ENCODE results near the gene DUOXA2.
"Not testable (repeated sequence)": the region's sequence is repeated elsewhere in the genome, so short reads cannot be mapped to it uniquely, and the experiment has no call there.

Gene DUOXA2

GRCh38 chr15:45097466-45097865 is 16.7 kb upstream of the DUOXA2 start:
- no peak for DNase-seq

- no peak for DNase-seq
Measured at GRCh38 chr15:45099549-45100165, 14.5 kb upstream of the DUOXA2 start.

- DNase-seq: no peak
Measured at GRCh38 chr15:45100884-45101625, 13.1 kb upstream of the DUOXA2 start.

GRCh38 chr15:45101749-45102148 is 12.4 kb upstream of the DUOXA2 start:
- no peak for DNase-seq

- DNase-seq: no peak
Measured at GRCh38 chr15:45102226-45102625, 11.9 kb upstream of the DUOXA2 start.

- DNase-seq: not testable (repeated sequence)
Measured at GRCh38 chr15:45104170-45104569, 10.0 kb upstream of the DUOXA2 start.

GRCh38 chr15:45105586-45105985 is 8.5 kb upstream of the DUOXA2 start:
- no peak for DNase-seq

GRCh38 chr15:45106002-45106790 is 7.9 kb upstream of the DUOXA2 start:
- no peak for DNase-seq

GRCh38 chr15:45107941-45108630 is 6.0 kb upstream of the DUOXA2 start:
- DNase-seq: no peak

GRCh38 chr15:45110256-45110820 is 3.8 kb upstream of the DUOXA2 start:
- DNase-seq: no peak

- DNase-seq: no peak
Measured at GRCh38 chr15:45111390-45112142, 2.6 kb upstream of the DUOXA2 start.

- no peak for DNase-seq
Measured at GRCh38 chr15:45112143-45112590, 2.0 kb upstream of the DUOXA2 start.

- DNase-seq: no peak
Measured at GRCh38 chr15:45112591-45113379, 1.3 kb upstream of the DUOXA2 start.

- no peak for DNase-seq
Measured at GRCh38 chr15:45113380-45113990, 641 bp upstream of the DUOXA2 start.

GRCh38 chr15:45114751-45115085 is 592 bp downstream of the DUOXA2 start:
- DNase-seq: no peak

GRCh38 chr15:45115312-45115820 is 1.2 kb downstream of the DUOXA2 start:
- DNase-seq: no peak

GRCh38 chr15:45116006-45116481 is 1.9 kb downstream of the DUOXA2 start:
- DNase-seq: no peak

- no peak for DNase-seq
Measured at GRCh38 chr15:45116482-45117307, 2.6 kb downstream of the DUOXA2 start.

- DNase-seq: no peak
Measured at GRCh38 chr15:45117308-45118130, 3.4 kb downstream of the DUOXA2 start.
